ENCODE measurements around the gene PRR27.

Gene PRR27

GRCh38 chr4:70153937-70154336 lies at the start of gene PRR27:
Gene PRR27 (plus strand): TSS chr4:70154237. CDS start chr4:70154376, 139 bp downstream.
- H3K36me3 ChIP-seq (ENCODE audit: control insufficient read depth, insufficient read depth, low read length), result no peaks in the 10 kb centered on the region
- no peaks in the 10 kb centered on the region for H3K27me3 ChIP-seq (ENCODE audit: control insufficient read depth, insufficient read depth, low read length)
- H3K9ac ChIP-seq (ENCODE audit: low read length), result no peak within 1 kb of the TSS
- no peaks in the 10 kb centered on the region for H3K9me3 ChIP-seq (ENCODE audit: control insufficient read depth, low read length)
- H3K4me1 ChIP-seq (ENCODE audit: control insufficient read depth, insufficient read depth, low read length), result no peaks in the 10 kb centered on the region
- H3K4me3 ChIP-seq (ENCODE audit: low read length), result no peak within 1 kb of the TSS

GRCh38 chr4:70110917-70111316 lies 43.1 kb upstream of the PRR27 start:
- no peak overlapping the region for H3K9ac ChIP-seq (ENCODE audit: low read length)
- no peak overlapping the region for H3K4me3 ChIP-seq (ENCODE audit: low read length)
- no peaks in the 10 kb centered on the region for H3K9me3 ChIP-seq (ENCODE audit: control insufficient read depth, low read length)
- H3K4me1 ChIP-seq (ENCODE audit: control insufficient read depth, insufficient read depth, low read length), result no peaks in the 10 kb centered on the region
- no peaks in the 10 kb centered on the region for H3K36me3 ChIP-seq (ENCODE audit: control insufficient read depth, insufficient read depth, low read length)
- H3K27me3 ChIP-seq (ENCODE audit: control insufficient read depth, insufficient read depth, low read length), result no peaks in the 10 kb centered on the region

GRCh38 chr4:70113656-70114055 lies 40.4 kb upstream of the PRR27 start:
- Histone ChIP-seq H3K4me3 (ENCODE audit: low read length) (no peak overlapping the region), H3K4me1 (ENCODE audit: control insufficient read depth, insufficient read depth, low read length) (no peaks in the 10 kb centered on the region), H3K9me3 (ENCODE audit: control insufficient read depth, low read length) (no peaks in the 10 kb centered on the region), H3K36me3 (ENCODE audit: control insufficient read depth, insufficient read depth, low read length) (no peaks in the 10 kb centered on the region), H3K9ac (ENCODE audit: low read length) (no peak overlapping the region), H3K27me3 (ENCODE audit: control insufficient read depth, insufficient read depth, low read length) (no peaks in the 10 kb centered on the region)

- H3K27me3 ChIP-seq (ENCODE audit: control insufficient read depth, insufficient read depth, low read length), result no peaks in the 10 kb centered on the region
- H3K4me3 ChIP-seq (ENCODE audit: low read length), result no peak overlapping the region
- H3K36me3 ChIP-seq (ENCODE audit: control insufficient read depth, insufficient read depth, low read length), result no peaks in the 10 kb centered on the region
- H3K9ac ChIP-seq (ENCODE audit: low read length), result no peak overlapping the region
- H3K4me1 ChIP-seq (ENCODE audit: control insufficient read depth, insufficient read depth, low read length), result no peaks in the 10 kb centered on the region
- no peaks in the 10 kb centered on the region for H3K9me3 ChIP-seq (ENCODE audit: control insufficient read depth, low read length)
These were observed 39.9 kb upstream of the PRR27 start for GRCh38 chr4:70114096-70114495.

- Histone ChIP-seq H3K27me3 (ENCODE audit: control insufficient read depth, insufficient read depth, low read length) (no peaks in the 10 kb centered on the region), H3K36me3 (ENCODE audit: control insufficient read depth, insufficient read depth, low read length) (no peaks in the 10 kb centered on the region), H3K4me3 (ENCODE audit: low read length) (no peak overlapping the region), H3K9ac (ENCODE audit: low read length) (no peak overlapping the region), H3K4me1 (ENCODE audit: control insufficient read depth, insufficient read depth, low read length) (no peaks in the 10 kb centered on the region), H3K9me3 (ENCODE audit: control insufficient read depth, low read length) (no peaks in the 10 kb centered on the region)
These were observed 33.7 kb upstream of the PRR27 start for GRCh38 chr4:70120323-70120722.

GRCh38 chr4:70133473-70133872 lies 20.6 kb upstream of the PRR27 start:
- H3K36me3 ChIP-seq (ENCODE audit: control insufficient read depth, insufficient read depth, low read length), result no peaks in the 10 kb centered on the region
- no peaks in the 10 kb centered on the region for H3K4me1 ChIP-seq (ENCODE audit: control insufficient read depth, insufficient read depth, low read length)
- H3K4me3 ChIP-seq (ENCODE audit: low read length), result no peak overlapping the region
- H3K9me3 ChIP-seq (ENCODE audit: control insufficient read depth, low read length), result no peaks in the 10 kb centered on the region
- H3K27me3 ChIP-seq (ENCODE audit: control insufficient read depth, insufficient read depth, low read length), result no peaks in the 10 kb centered on the region
- no peak overlapping the region for H3K9ac ChIP-seq (ENCODE audit: low read length)

- Histone ChIP-seq H3K9me3 (ENCODE audit: control insufficient read depth, low read length) (no peaks in the 10 kb centered on the region), H3K27me3 (ENCODE audit: control insufficient read depth, insufficient read depth, low read length) (no peaks in the 10 kb centered on the region), H3K4me3 (ENCODE audit: low read length) (no peak overlapping the region), H3K36me3 (ENCODE audit: control insufficient read depth, insufficient read depth, low read length) (no peaks in the 10 kb centered on the region), H3K9ac (ENCODE audit: low read length) (no peak overlapping the region), H3K4me1 (ENCODE audit: control insufficient read depth, insufficient read depth, low read length) (no peaks in the 10 kb centered on the region)
These were observed 15.3 kb upstream of the PRR27 start for GRCh38 chr4:70138751-70139150.

GRCh38 chr4:70151271-70151670 lies 2.8 kb upstream of the PRR27 start:
- no peak overlapping the region for H3K4me3 ChIP-seq (ENCODE audit: low read length)
- H3K9me3 ChIP-seq (ENCODE audit: control insufficient read depth, low read length), result no peaks in the 10 kb centered on the region
- no peak overlapping the region for H3K9ac ChIP-seq (ENCODE audit: low read length)
- no peaks in the 10 kb centered on the region for H3K27me3 ChIP-seq (ENCODE audit: control insufficient read depth, insufficient read depth, low read length)
- H3K36me3 ChIP-seq (ENCODE audit: control insufficient read depth, insufficient read depth, low read length), result no peaks in the 10 kb centered on the region
- no peaks in the 10 kb centered on the region for H3K4me1 ChIP-seq (ENCODE audit: control insufficient read depth, insufficient read depth, low read length)

- Histone ChIP-seq H3K4me1 (ENCODE audit: control insufficient read depth, insufficient read depth, low read length) (no peaks in the 10 kb centered on the region), H3K27me3 (ENCODE audit: control insufficient read depth, insufficient read depth, low read length) (no peaks in the 10 kb centered on the region), H3K9ac (ENCODE audit: low read length) (no peak overlapping the region), H3K9me3 (ENCODE audit: control insufficient read depth, low read length) (no peaks in the 10 kb centered on the region), H3K4me3 (ENCODE audit: low read length) (no peak overlapping the region), H3K36me3 (ENCODE audit: control insufficient read depth, insufficient read depth, low read length) (no peaks in the 10 kb centered on the region)
These were observed 1.9 kb upstream of the PRR27 start for GRCh38 chr4:70152088-70152487.

- Histone ChIP-seq H3K9ac (ENCODE audit: low read length) (no peak overlapping the region), H3K4me3 (ENCODE audit: low read length) (no peak overlapping the region), H3K27me3 (ENCODE audit: control insufficient read depth, insufficient read depth, low read length) (no peaks in the 10 kb centered on the region), H3K4me1 (ENCODE audit: control insufficient read depth, insufficient read depth, low read length) (no peaks in the 10 kb centered on the region), H3K36me3 (ENCODE audit: control insufficient read depth, insufficient read depth, low read length) (no peaks in the 10 kb centered on the region), H3K9me3 (ENCODE audit: control insufficient read depth, low read length) (no peaks in the 10 kb centered on the region)
These were observed 4.5 kb downstream of the PRR27 start for GRCh38 chr4:70158576-70158975.

GRCh38 chr4:70177090-70177489 lies 23.1 kb downstream of the PRR27 start:
- Histone ChIP-seq H3K9me3 (ENCODE audit: control insufficient read depth, low read length) (no peaks in the 10 kb centered on the region), H3K9ac (ENCODE audit: low read length) (no peak overlapping the region), H3K4me1 (ENCODE audit: control insufficient read depth, insufficient read depth, low read length) (no peaks in the 10 kb centered on the region), H3K4me3 (ENCODE audit: low read length) (no peak overlapping the region), H3K27me3 (ENCODE audit: control insufficient read depth, insufficient read depth, low read length) (no peaks in the 10 kb centered on the region), H3K36me3 (ENCODE audit: control insufficient read depth, insufficient read depth, low read length) (no peaks in the 10 kb centered on the region)

GRCh38 chr4:70178075-70178660 lies 24.1 kb downstream of the PRR27 start:
- Histone ChIP-seq H3K4me3 (ENCODE audit: low read length) (no peak overlapping the region), H3K36me3 (ENCODE audit: control insufficient read depth, insufficient read depth, low read length) (no peaks in the 10 kb centered on the region), H3K4me1 (ENCODE audit: control insufficient read depth, insufficient read depth, low read length) (no peaks in the 10 kb centered on the region), H3K27me3 (ENCODE audit: control insufficient read depth, insufficient read depth, low read length) (no peaks in the 10 kb centered on the region), H3K9ac (ENCODE audit: low read length) (no peak overlapping the region), H3K9me3 (ENCODE audit: control insufficient read depth, low read length) (no peaks in the 10 kb centered on the region)

- H3K4me3 ChIP-seq (ENCODE audit: low read length), result no peak overlapping the region
- H3K36me3 ChIP-seq (ENCODE audit: control insufficient read depth, insufficient read depth, low read length), result no peaks in the 10 kb centered on the region
- no peaks in the 10 kb centered on the region for H3K9me3 ChIP-seq (ENCODE audit: control insufficient read depth, low read length)
- no peak overlapping the region for H3K9ac ChIP-seq (ENCODE audit: low read length)
- no peaks in the 10 kb centered on the region for H3K27me3 ChIP-seq (ENCODE audit: control insufficient read depth, insufficient read depth, low read length)
- H3K4me1 ChIP-seq (ENCODE audit: control insufficient read depth, insufficient read depth, low read length), result no peaks in the 10 kb centered on the region
These were observed 25.8 kb downstream of the PRR27 start for GRCh38 chr4:70179811-70180210.

Data from mucosa of stomach (tissue), 1 donor.